GM20000 (cell line): ENCODE results near the gene EPSTI1.

ENCODE experiments used
- DNase-seq: peaks from one replicate; pipeline ENCODE4 v3.0.0; 2012; ENCODE audit warnings: low spot score
- CTCF ChIP-seq: IDR thresholded peaks from 2 replicates; pipeline ENCODE4 v1.5.1; 2012; ENCODE audit warnings: mild to moderate bottlenecking, control low read depth; ENCODE audit errors: extremely low read depth, missing control alignments

Gene EPSTI1

GRCh38 chr13:42981853-42982252 is 10.2 kb downstream of the EPSTI1 start:
- no peak for DNase-seq
- TF ChIP-seq CTCF = no peak

- DNase-seq = no peak
- no peak for TF ChIP-seq CTCF
These were observed 10.7 kb downstream of the EPSTI1 start for GRCh38 chr13:42981317-42981716.

- no peak for DNase-seq
- TF ChIP-seq CTCF = no peak
These were observed 14.8 kb downstream of the EPSTI1 start for GRCh38 chr13:42977219-42977659.

- TF ChIP-seq CTCF = no peak
- no peak for DNase-seq
These were observed 16.0 kb downstream of the EPSTI1 start for GRCh38 chr13:42976066-42976465.

- TF ChIP-seq CTCF = no peak
- DNase-seq = no peak
These were observed 18.5 kb downstream of the EPSTI1 start for GRCh38 chr13:42973581-42973980.

GRCh38 chr13:42971691-42972347 is 20.2 kb downstream of the EPSTI1 start:
- DNase-seq = no peak
- no peak for TF ChIP-seq CTCF

GRCh38 chr13:42970824-42971690 is 21.0 kb downstream of the EPSTI1 start:
- TF ChIP-seq CTCF = peak; percentile 26
- DNase-seq = peak; percentile 54
